HepG2 (cell line): Measurements from ENCODE around the gene TJAP1. TPM values are rescaled to one million over a fixed set of nuclear protein-coding genes. Genes with fewer than 3 reads are reported as not detected.

Experiments used
- AGO2 ChIP-seq: fragments of 200-400 bp; formaldehyde crosslinking; optimal IDR thresholded peaks from 2 replicates; pipeline ENCODE3; 2017; ENCODE audit warnings: mild to moderate bottlenecking, low read depth, low read length, moderate library complexity
- ATF7 ChIP-seq, 2 experiments: fragments of 450-650 bp in 1 of 2; sonication (generic) in 1 of 2; formaldehyde crosslinking in 1 of 2; IDR thresholded peaks; 2 replicates each; pipeline versions ENCODE4 v1.4.0 to v1.6.1; 2016 to 2020; ENCODE audit warnings: antibody characterized with exemption in 1 of 2, mild to moderate bottlenecking in 1 of 2, missing genetic modification reagents in 1 of 2
- HNF1B ChIP-seq: sonication (generic); formaldehyde crosslinking; IDR thresholded peaks from 2 replicates; pipeline ENCODE4 v1.5.1; 2020; ENCODE audit warnings: mild to moderate bottlenecking, moderate library complexity, missing genetic modification reagents
- HNRNPLL ChIP-seq: fragments of 200-400 bp; formaldehyde crosslinking; IDR thresholded peaks from 2 replicates; pipeline ENCODE4 v1.6.1; 2017; ENCODE audit warnings: mild to moderate bottlenecking, low read depth, low read length; ENCODE audit not compliant: poor library complexity, severe bottlenecking
- IKZF4 ChIP-seq: sonication (generic); formaldehyde crosslinking; IDR thresholded peaks from 2 replicates; pipeline ENCODE4 v1.5.1; 2020; ENCODE audit warnings: borderline replicate concordance, mild to moderate bottlenecking, low read depth, missing genetic modification reagents; ENCODE audit errors: not compliant biosample characterization
- JUN ChIP-seq: sonication (generic); formaldehyde crosslinking; IDR thresholded peaks from 2 replicates; pipeline ENCODE4 v1.4.0; 2020; ENCODE audit warnings: mild to moderate bottlenecking, missing genetic modification reagents
- MTA1 ChIP-seq: sonication (generic); formaldehyde crosslinking; IDR thresholded peaks from 2 replicates; pipeline ENCODE4 v1.4.0; 2020; ENCODE audit warnings: missing genetic modification reagents, mild to moderate bottlenecking, borderline replicate concordance
- SALL1 ChIP-seq: sonication (generic); formaldehyde crosslinking; IDR thresholded peaks from 2 replicates; pipeline ENCODE4 v1.8.0; 2022; ENCODE audit warnings: mild to moderate bottlenecking, missing genetic modification reagents
- SNAI1 ChIP-seq: sonication (generic); formaldehyde crosslinking; IDR thresholded peaks from 2 replicates; pipeline ENCODE4 v1.5.0; 2020; ENCODE audit warnings: mild to moderate bottlenecking, missing genetic modification reagents, borderline replicate concordance
- TRIM22 ChIP-seq: fragments of 450-650 bp; IDR thresholded peaks from 2 replicates; pipeline ENCODE4 v1.6.1; 2017
- USF2 ChIP-seq, 2 experiments: sonication (generic) in 1 of 2; formaldehyde crosslinking in 1 of 2; IDR thresholded peaks; 2 replicates each; pipeline versions ENCODE4 v1.5.1 to v1.6.1; 2011 to 2020; ENCODE audit warnings: borderline replicate concordance in 1 of 2, low read depth in 1 of 2, low read length in 1 of 2, mild to moderate bottlenecking in 1 of 2, missing genetic modification reagents in 1 of 2, moderate library complexity in 1 of 2
- ZFP1 ChIP-seq: IDR thresholded peaks from 2 replicates; pipeline ENCODE4 v1.6.1; 2016
- ZNF24 ChIP-seq: fragments of 450-650 bp; IDR thresholded peaks from 2 replicates; pipeline ENCODE4 v1.6.1; 2017; ENCODE audit warnings: antibody characterized with exemption, mild to moderate bottlenecking
- ZNF44 ChIP-seq: sonication (generic); formaldehyde crosslinking; IDR thresholded peaks from 2 replicates; pipeline ENCODE4 v1.5.1; 2020; ENCODE audit warnings: mild to moderate bottlenecking, missing genetic modification reagents
- ZNF572 ChIP-seq: sonication (generic); formaldehyde crosslinking; IDR thresholded peaks from 2 replicates; pipeline ENCODE4 v1.5.1; 2020; ENCODE audit warnings: mild to moderate bottlenecking, missing genetic modification reagents
- ZNF576 ChIP-seq: sonication (generic); formaldehyde crosslinking; IDR thresholded peaks from 2 replicates; pipeline ENCODE4 v1.4.0; 2020; ENCODE audit warnings: mild to moderate bottlenecking, missing genetic modification reagents
- ZNF577 ChIP-seq: sonication (generic); formaldehyde crosslinking; IDR thresholded peaks from 2 replicates; pipeline ENCODE4 v1.4.0; 2020; ENCODE audit warnings: mild to moderate bottlenecking, low read depth, missing genetic modification reagents, borderline replicate concordance
- ZNF747 ChIP-seq: sonication (generic); formaldehyde crosslinking; IDR thresholded peaks from 2 replicates; pipeline ENCODE4 v1.8.1; 2023; ENCODE audit warnings: missing genetic modification reagents, mild to moderate bottlenecking, borderline replicate concordance
- ZNF772 ChIP-seq: sonication (generic); formaldehyde crosslinking; IDR thresholded peaks from 2 replicates; pipeline ENCODE4 v1.5.0; 2020; ENCODE audit warnings: mild to moderate bottlenecking, missing genetic modification reagents
- ZNF841 ChIP-seq: sonication (generic); formaldehyde crosslinking; IDR thresholded peaks from 2 replicates; pipeline ENCODE4 v1.8.1; 2023; ENCODE audit warnings: missing genetic modification reagents, borderline replicate concordance
- ZZZ3 ChIP-seq: sonication (generic); formaldehyde crosslinking; IDR thresholded peaks from 2 replicates; pipeline ENCODE4 v1.4.0; 2020; ENCODE audit warnings: missing genetic modification reagents, mild to moderate bottlenecking, borderline replicate concordance
- polyA plus RNA-seq, 8 experiments: library from polyadenylated mRNA; depleted of rRNA in 3 of 8; stranded (reverse) in 7 of 8; unstranded in 1 of 8; fragments of >200 nt; fragmentation: Illumina TruSeq in 4 of 8; extraction: Trizol in 4 of 8; gene quantifications; 2 replicates each; pipeline versions ENCODE4 v1.2.1 to v1.2.3, GENCODE V29; 2011 to 2016; ENCODE audit warnings: low read depth in 4 of 8, missing spikeins in 1 of 8, mixed read lengths in 1 of 8; ENCODE audit not compliant: insufficient read depth in 1 of 8
- total RNA-seq, 5 experiments: library from RNA; depleted of rRNA; stranded (reverse); fragments of >200 nt; fragmentation: Illumina TruSeq; extraction: Trizol; gene quantifications; 2 replicates each; pipeline ENCODE4 v1.2.3, GENCODE V29; 2016; ENCODE audit warnings: low read depth in 1 of 5

The TJAP1 gene
- total and polyA plus RNA-seq, 2 of the 13 experiments (the other 11 are each of a cell fraction or from before 2014, with no cell fraction given) = 15.7 to 41.6 TPM

GRCh38 chr6:43435682-43436437 is 41.5 kb upstream of the TJAP1 start (continued):
- TF ChIP-seq ZNF44 (CRISPR knock-in tag) = 0 out of 2 replicates have a peak, but pooled peaks have one; percentile 19
- TF ChIP-seq AGO2 = peak; percentile 37
- TF ChIP-seq ZNF747 (CRISPR knock-in tag) = no peak
- no peak for TF ChIP-seq ATF7 (IDR thresholded peaks at IDR 0.05)
- peak; percentile 50; the same call in 1 of the 2 replicates for TF ChIP-seq ATF7 (CRISPR knock-in tag; IDR thresholded peaks at IDR 0.05)
- TF ChIP-seq SNAI1 (CRISPR knock-in tag) = peak; percentile 81; the same call in 1 of the 2 replicates
- no peak for TF ChIP-seq ZZZ3 (CRISPR knock-in tag)
- no peak for TF ChIP-seq ZNF577
- no peak for TF ChIP-seq USF2 (IDR thresholded peaks at IDR 0.05; ENCODE audit: low read depth, low read length)
- no peak for TF ChIP-seq USF2 (CRISPR knock-in tag; IDR thresholded peaks at IDR 0.05; ENCODE audit: borderline replicate concordance)
- TF ChIP-seq JUN (CRISPR knock-in tag) = 0 out of 2 replicates have a peak, but pooled peaks have one; percentile 39
- 0 out of 2 replicates have a peak, but pooled peaks have one; percentile 49 for TF ChIP-seq ZNF576
- no peak for TF ChIP-seq TRIM22
- TF ChIP-seq SALL1 (CRISPR knock-in tag) = no peak
- TF ChIP-seq ZNF24 = no peak
- TF ChIP-seq HNF1B = peak; percentile 65
- no peak for TF ChIP-seq HNRNPLL
- TF ChIP-seq MTA1 (CRISPR knock-in tag) = 0 out of 2 replicates have a peak, but pooled peaks have one; percentile 41
- no peak for TF ChIP-seq ZNF841 (CRISPR knock-in tag)
- TF ChIP-seq IKZF4 (CRISPR knock-in tag) = peak; percentile 9
- 0 out of 2 replicates have a peak, but pooled peaks have one; percentile 29 for TF ChIP-seq ZNF772 (CRISPR knock-in tag)
- 0 out of 2 replicates have a peak, but pooled peaks have one; percentile 36 for TF ChIP-seq ZNF572 (CRISPR knock-in tag)
- no peak for TF ChIP-seq ZFP1
